ENCODE results near the gene LRRC37B. TPM values are rescaled to one million over a fixed set of nuclear protein-coding genes. Genes with fewer than 3 reads are reported as not detected.

The LRRC37B gene
- total and polyA plus RNA-seq, 4 donors = 1.5 to 5.9 (median 4.5) TPM

GRCh38 chr17:32019228-32019627 is 12.0 kb downstream of the LRRC37B start:
- H3K27me3 ChIP-seq (ENCODE audit: control insufficient read depth in 4 of 4, insufficient read depth in 4 of 4, low read length in 3 of 4) = no peaks in the 10 kb centered on the region
- WGBS = 98% methylated on average over 1 of the region's 1 CpG
- peaks cover 0 to 1% (median 0%) of the 10 kb centered on the region in 4 donors for H3K4me1 ChIP-seq (ENCODE audit: control insufficient read depth in 4 of 4, insufficient read depth in 4 of 4, low read length in 3 of 4)
- H3K9me3 ChIP-seq (ENCODE audit: control insufficient read depth in 4 of 4, low read length in 3 of 4) = no peaks in the 10 kb centered on the region
- H3K27ac ChIP-seq (ENCODE audit: low read depth in 1 of 2, low read length in 2 of 2) = no peak overlapping the region
- DNase-seq (ENCODE audit: low spot score) = no peak
- no peak overlapping the region for H3K4me3 ChIP-seq (ENCODE audit: low read depth in 1 of 3, low read length in 3 of 3)
- H3K9ac ChIP-seq (ENCODE audit: low read depth in 1 of 2, low read length in 2 of 2) = no peak overlapping the region
- H3K36me3 ChIP-seq (ENCODE audit: control insufficient read depth in 4 of 4, insufficient read depth in 3 of 4, low read depth in 1 of 4, low read length in 3 of 4) = peaks cover 0 to 9% (median under 1%) of the 10 kb centered on the region in 4 donors
- TF ChIP-seq YY1 (IDR thresholded peaks at IDR 0.05) (no peak), TAF1 (conservative IDR thresholded peaks at IDR 0.05) (no peak), MAX (IDR thresholded peaks at IDR 0.05) (no peak), RXRA (IDR thresholded peaks at IDR 0.05) (no peak), HNF4A (conservative IDR thresholded peaks at IDR 0.05) (no peak), ZBTB33 (IDR thresholded peaks at IDR 0.05) (no peak), GABPA (IDR thresholded peaks at IDR 0.05 in 1 of 2, conservative IDR thresholded peaks at IDR 0.05 in 1 of 2) (no peak), CTCF (IDR thresholded peaks at IDR 0.05; ENCODE audit: low read depth, low read length, missing input control) (no peak), EGR1 (IDR thresholded peaks at IDR 0.05; ENCODE audit: low read depth in 2 of 2) (no peak), REST (IDR thresholded peaks at IDR 0.05) (no peak), FOXA1 (IDR thresholded peaks at IDR 0.05) (no peak), JUND (IDR thresholded peaks at IDR 0.05) (no peak), SP1 (IDR thresholded peaks at IDR 0.05) (no peak)

- H3K27me3 ChIP-seq (ENCODE audit: control insufficient read depth in 4 of 4, insufficient read depth in 4 of 4, low read length in 3 of 4) = no peaks in the 10 kb centered on the region
- DNase-seq (ENCODE audit: low spot score) = no peak
- H3K36me3 ChIP-seq (ENCODE audit: control insufficient read depth in 4 of 4, insufficient read depth in 3 of 4, low read depth in 1 of 4, low read length in 3 of 4) = peaks cover 0 to 9% (median under 1%) of the 10 kb centered on the region in 4 donors
- no peak for TF ChIP-seq NR2F2 (IDR thresholded peaks at IDR 0.05)
- no peak overlapping the region for H3K27ac ChIP-seq (ENCODE audit: low read depth in 1 of 2, low read length in 2 of 2)
- H3K4me3 ChIP-seq (ENCODE audit: low read depth in 1 of 3, low read length in 3 of 3) = no peak overlapping the region
- 94% methylated on average over 16 of the region's 16 CpGs for WGBS
- peaks cover 0 to 1% (median 0%) of the 10 kb centered on the region in 4 donors for H3K4me1 ChIP-seq (ENCODE audit: control insufficient read depth in 4 of 4, insufficient read depth in 4 of 4, low read length in 3 of 4)
- H3K9ac ChIP-seq (ENCODE audit: low read depth in 1 of 2, low read length in 2 of 2) = no peak overlapping the region
- no peaks in the 10 kb centered on the region for H3K9me3 ChIP-seq (ENCODE audit: control insufficient read depth in 4 of 4, low read length in 3 of 4)
Measured at GRCh38 chr17:32020943-32021614, 13.9 kb downstream of the LRRC37B start.
